ENCODE data around the gene BMP7.

BMP7 gene

GRCh38 chr20:57188576-57189079, 77.8 kb downstream of the BMP7 start:
- TF ChIP-seq, protein P1, sequence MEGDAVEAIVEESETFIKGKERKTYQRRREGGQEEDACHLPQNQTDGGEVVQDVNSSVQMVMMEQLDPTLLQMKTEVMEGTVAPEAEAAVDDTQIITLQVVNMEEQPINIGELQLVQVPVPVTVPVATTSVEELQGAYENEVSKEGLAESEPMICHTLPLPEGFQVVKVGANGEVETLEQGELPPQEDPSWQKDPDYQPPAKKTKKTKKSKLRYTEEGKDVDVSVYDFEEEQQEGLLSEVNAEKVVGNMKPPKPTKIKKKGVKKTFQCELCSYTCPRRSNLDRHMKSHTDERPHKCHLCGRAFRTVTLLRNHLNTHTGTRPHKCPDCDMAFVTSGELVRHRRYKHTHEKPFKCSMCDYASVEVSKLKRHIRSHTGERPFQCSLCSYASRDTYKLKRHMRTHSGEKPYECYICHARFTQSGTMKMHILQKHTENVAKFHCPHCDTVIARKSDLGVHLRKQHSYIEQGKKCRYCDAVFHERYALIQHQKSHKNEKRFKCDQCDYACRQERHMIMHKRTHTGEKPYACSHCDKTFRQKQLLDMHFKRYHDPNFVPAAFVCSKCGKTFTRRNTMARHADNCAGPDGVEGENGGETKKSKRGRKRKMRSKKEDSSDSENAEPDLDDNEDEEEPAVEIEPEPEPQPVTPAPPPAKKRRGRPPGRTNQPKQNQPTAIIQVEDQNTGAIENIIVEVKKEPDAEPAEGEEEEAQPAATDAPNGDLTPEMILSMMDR (IDR thresholded peaks at IDR 0.05; ENCODE audit: low read depth, low read length, missing control alignments), result no peak
- H3K4me3 ChIP-seq (replicated peaks; ENCODE audit: low read depth, low read length), result no peak overlapping the region
- no peak for DNase-seq (ENCODE audit: extremely low read depth, low read depth)

DNA sequence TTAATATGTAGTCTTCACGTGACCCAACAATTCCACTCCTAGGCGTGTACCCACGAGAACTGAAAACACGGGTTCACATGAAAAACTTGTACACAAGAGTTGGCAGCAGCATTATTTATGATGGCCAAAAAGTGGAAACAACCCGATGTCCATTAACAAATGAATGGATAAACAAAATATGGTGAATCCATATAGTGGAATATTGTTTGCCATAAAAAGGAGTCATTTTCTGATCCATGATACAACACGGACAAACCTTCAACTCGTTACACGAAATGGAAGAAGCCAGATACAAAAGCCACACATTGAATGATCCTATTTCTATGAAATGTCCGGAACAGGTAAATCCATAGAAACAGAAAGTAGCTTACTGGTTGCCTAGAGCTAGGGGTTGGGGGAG, 78.4 kb downstream of the BMP7 start:
- no peak overlapping the region for H3K4me3 ChIP-seq (replicated peaks; ENCODE audit: low read depth, low read length)
- DNase-seq (ENCODE audit: extremely low read depth, low read depth), result no peak
- TF ChIP-seq, protein P1 (IDR thresholded peaks at IDR 0.05; ENCODE audit: low read depth, low read length, missing control alignments), result no peak

DNA sequence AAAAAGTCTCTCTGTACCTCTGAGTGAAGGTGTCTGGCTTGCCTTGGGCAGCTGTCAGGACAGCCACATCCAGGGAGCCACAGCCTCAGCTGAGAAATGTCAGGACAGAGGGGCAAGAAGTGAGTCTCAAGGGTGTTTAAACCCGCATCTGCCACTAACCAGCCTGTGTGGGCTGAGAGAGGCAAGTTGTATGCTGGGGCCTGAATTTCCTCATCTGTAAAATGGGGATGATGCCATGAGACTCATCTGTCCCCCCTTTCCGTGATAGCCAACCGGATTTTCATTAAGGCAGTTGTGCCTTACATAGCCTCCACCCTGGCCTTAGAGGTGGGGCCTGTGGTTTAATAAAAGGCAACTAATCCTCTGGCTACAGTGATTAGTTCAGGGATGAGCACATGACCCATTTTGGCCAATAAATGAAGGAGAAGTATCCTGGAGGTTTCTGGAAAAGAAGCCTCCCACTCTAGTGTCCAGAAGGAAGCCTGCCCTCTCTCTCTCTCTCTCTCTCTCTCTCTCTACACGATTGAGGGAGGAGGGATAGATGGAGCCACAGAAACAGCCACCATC, 79.3 kb downstream of the BMP7 start:
- TF ChIP-seq, protein P1 (IDR thresholded peaks at IDR 0.05; ENCODE audit: low read depth, low read length, missing control alignments), result no peak
- no peak overlapping the region for H3K4me3 ChIP-seq (replicated peaks; ENCODE audit: low read depth, low read length)
- DNase-seq (ENCODE audit: extremely low read depth, low read depth), result no peak

GRCh38 chr20:57186192-57186591, 80.2 kb downstream of the BMP7 start:
- TF ChIP-seq, protein P1 (IDR thresholded peaks at IDR 0.05; ENCODE audit: low read depth, low read length, missing control alignments), result no peak
- no peak for DNase-seq (ENCODE audit: extremely low read depth, low read depth)
- no peak overlapping the region for H3K4me3 ChIP-seq (replicated peaks; ENCODE audit: low read depth, low read length)

DNA sequence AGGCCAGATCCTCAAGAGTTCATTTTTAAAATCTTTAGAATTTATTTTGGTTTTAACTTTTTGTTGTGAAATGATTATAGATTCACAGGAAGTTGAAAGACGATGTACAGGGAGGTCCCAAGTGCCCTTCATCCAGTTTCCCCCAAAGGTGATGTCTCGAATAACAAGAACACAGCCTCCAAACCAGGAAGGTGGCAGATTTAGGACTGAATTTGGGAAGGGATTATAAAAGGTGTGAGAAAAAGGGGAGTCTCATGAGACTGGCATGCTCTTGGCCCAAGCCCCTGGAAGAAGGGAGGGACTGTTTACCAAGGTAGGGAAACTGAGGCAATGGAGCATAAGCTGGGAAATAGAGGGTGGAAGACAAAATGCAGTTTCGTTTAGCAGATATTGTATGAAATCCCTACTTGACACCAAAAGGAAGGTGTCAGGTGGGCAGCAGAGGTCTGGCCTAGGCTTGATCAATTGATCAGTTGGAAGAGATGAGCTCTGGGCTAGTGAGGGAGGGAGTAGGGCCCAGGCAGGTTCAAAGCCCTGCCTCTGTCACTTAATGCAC, 81.2 kb downstream of the BMP7 start:
- H3K4me3 ChIP-seq (replicated peaks; ENCODE audit: low read depth, low read length), result no peak overlapping the region
- TF ChIP-seq, protein P1 (IDR thresholded peaks at IDR 0.05; ENCODE audit: low read depth, low read length, missing control alignments), result no peak
- DNase-seq (ENCODE audit: extremely low read depth, low read depth), result no peak

- H3K4me3 ChIP-seq (replicated peaks; ENCODE audit: low read depth, low read length), result no peak overlapping the region
- DNase-seq (ENCODE audit: extremely low read depth, low read depth), result no peak
- TF ChIP-seq, protein P1 (IDR thresholded peaks at IDR 0.05; ENCODE audit: low read depth, low read length, missing control alignments), result no peak
Observed at GRCh38 chr20:57183457-57184009, 82.9 kb downstream of the BMP7 start.

All from HFF-Myc (cell line).